Glutamatergic neuron (in vitro differentiated cells): ENCODE measurements around the gene DMXL1. TPM values are rescaled to one million over a fixed set of nuclear protein-coding genes. Genes with fewer than 3 reads are reported as not detected.

Experiments
- DNase-seq: peaks from one replicate; pipeline ENCODE4 v3.0.0; 2022
- H3K27ac Mint-ChIP-seq: one replicate; pipeline ENCODE4 v1.8.0; 2020; ENCODE audit warnings: mild to moderate bottlenecking, mixed read lengths, inconsistent platforms; ENCODE audit not compliant: unreplicated experiment
- H3K27me3 Mint-ChIP-seq: one replicate; pipeline ENCODE4 v1.8.0; 2020; ENCODE audit warnings: mild to moderate bottlenecking, moderate library complexity, mixed read lengths, inconsistent platforms; ENCODE audit not compliant: unreplicated experiment
- H3K36me3 Mint-ChIP-seq: one replicate; pipeline ENCODE4 v1.8.0; 2020; ENCODE audit warnings: mild to moderate bottlenecking, mixed read lengths, inconsistent platforms; ENCODE audit not compliant: unreplicated experiment
- H3K4me1 Mint-ChIP-seq: one replicate; pipeline ENCODE4 v1.8.0; 2020; ENCODE audit warnings: mild to moderate bottlenecking, low read depth, mixed read lengths, inconsistent platforms; ENCODE audit not compliant: unreplicated experiment
- H3K4me3 Mint-ChIP-seq: one replicate; pipeline ENCODE4 v1.8.0; 2020; ENCODE audit warnings: mild to moderate bottlenecking, mixed read lengths, inconsistent platforms; ENCODE audit not compliant: unreplicated experiment
- H3K9me3 Mint-ChIP-seq: one replicate; pipeline ENCODE4 v1.8.0; 2020; ENCODE audit warnings: mild to moderate bottlenecking, moderate library complexity, mixed read lengths, inconsistent platforms; ENCODE audit not compliant: unreplicated experiment
- total RNA-seq: library from RNA; stranded (reverse); fragmentation: NEBNext Ultra II Directional; extraction: Animal tissue kit (Norgen Biotek cat#: 25700); gene quantifications from one replicate; pipeline ENCODE4 v1.2.1, GENCODE V29; 2021; ENCODE audit not compliant: unreplicated experiment
- TF ChIP-seq, protein P1 (sequence below): fragments of 200-600 bp; sonication (generic); IDR thresholded peaks from one replicate; pipeline ENCODE4 v1.5.0; 2021; ENCODE audit not compliant: partially characterized antibody, unreplicated experiment

Gene DMXL1
- total RNA-seq, 1 donor from 2014 or later = 24.2 TPM

DNA sequence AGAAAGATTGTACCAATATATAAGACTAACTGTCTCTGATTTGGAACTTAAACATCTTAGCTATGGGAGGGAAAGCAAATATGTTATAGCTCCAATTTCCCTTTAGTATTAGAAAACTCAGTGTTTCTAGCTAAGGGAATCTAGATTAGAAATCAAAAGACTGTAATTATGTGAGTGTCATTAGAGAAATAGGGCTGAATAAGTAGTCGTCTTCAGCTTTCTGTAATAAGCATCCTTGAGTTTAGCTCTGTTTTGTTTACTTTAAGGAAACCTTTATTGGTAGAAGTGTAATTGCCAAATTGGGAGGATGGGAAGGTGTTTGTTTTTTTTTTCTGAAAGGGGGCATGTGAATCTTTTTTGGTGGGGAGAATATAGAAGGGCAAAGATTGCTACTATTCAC lies 5.2 kb downstream of the DMXL1 start:
- Mint-ChIP-seq H3K4me1 (peaks cover 8% of the 10 kb centered on the region), H3K27ac (no peak overlapping the region), H3K4me3 (no peak overlapping the region), H3K9me3 (no peaks in the 10 kb centered on the region), H3K27me3 (no peaks in the 10 kb centered on the region), H3K36me3 (no peaks in the 10 kb centered on the region)
- TF ChIP-seq, protein P1, sequence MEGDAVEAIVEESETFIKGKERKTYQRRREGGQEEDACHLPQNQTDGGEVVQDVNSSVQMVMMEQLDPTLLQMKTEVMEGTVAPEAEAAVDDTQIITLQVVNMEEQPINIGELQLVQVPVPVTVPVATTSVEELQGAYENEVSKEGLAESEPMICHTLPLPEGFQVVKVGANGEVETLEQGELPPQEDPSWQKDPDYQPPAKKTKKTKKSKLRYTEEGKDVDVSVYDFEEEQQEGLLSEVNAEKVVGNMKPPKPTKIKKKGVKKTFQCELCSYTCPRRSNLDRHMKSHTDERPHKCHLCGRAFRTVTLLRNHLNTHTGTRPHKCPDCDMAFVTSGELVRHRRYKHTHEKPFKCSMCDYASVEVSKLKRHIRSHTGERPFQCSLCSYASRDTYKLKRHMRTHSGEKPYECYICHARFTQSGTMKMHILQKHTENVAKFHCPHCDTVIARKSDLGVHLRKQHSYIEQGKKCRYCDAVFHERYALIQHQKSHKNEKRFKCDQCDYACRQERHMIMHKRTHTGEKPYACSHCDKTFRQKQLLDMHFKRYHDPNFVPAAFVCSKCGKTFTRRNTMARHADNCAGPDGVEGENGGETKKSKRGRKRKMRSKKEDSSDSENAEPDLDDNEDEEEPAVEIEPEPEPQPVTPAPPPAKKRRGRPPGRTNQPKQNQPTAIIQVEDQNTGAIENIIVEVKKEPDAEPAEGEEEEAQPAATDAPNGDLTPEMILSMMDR = no peak
- no peak for DNase-seq

GRCh38 chr5:119077444-119077843 lies 6.6 kb downstream of the DMXL1 start:
- no peaks in the 10 kb centered on the region for H3K9me3 Mint-ChIP-seq
- TF ChIP-seq, protein P1 = no peak
- no peaks in the 10 kb centered on the region for H3K27me3 Mint-ChIP-seq
- no peaks in the 10 kb centered on the region for H3K36me3 Mint-ChIP-seq
- no peak for DNase-seq
- no peak overlapping the region for H3K4me3 Mint-ChIP-seq
- H3K27ac Mint-ChIP-seq = no peak overlapping the region
- H3K4me1 Mint-ChIP-seq = peaks cover 5% of the 10 kb centered on the region

DNA sequence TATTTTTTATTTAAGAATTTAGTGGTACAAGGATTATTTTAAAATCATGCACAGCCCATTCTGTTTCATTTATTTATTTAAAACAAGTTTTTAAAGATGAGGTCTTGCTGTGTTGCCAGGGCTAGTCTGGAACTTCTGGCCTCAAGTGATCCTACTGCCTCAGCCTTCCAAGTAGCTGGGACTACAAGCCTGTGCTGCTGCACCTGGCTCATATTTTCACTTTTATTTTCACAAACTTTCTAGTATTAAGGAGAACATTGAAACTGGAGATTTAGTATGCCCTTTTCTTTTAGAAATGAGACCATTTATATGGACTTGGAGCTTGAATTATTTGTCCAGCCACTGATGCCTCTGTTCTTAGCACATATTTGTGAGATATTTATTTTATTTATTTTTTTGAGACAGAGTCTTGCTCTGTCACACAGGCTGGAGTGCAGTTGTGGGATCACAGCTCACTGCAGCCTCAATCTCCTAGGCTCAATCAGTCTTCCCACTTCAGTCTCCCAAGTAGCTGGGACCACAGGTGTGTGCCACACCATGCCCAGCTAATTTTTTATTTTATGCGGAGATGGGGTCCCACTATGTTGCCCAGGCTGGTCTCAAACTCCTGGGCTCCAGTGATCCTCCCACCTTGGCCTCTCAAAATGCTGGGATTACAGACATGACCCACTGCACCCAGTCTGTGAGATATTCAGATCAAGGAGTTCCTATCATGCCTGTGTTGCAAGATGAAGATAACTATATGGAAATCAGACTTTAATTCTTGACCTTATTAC lies 7.4 kb downstream of the DMXL1 start:
- DNase-seq = no peak
- Mint-ChIP-seq H3K9me3 (no peaks in the 10 kb centered on the region), H3K4me3 (no peak overlapping the region), H3K4me1 (peaks cover 5% of the 10 kb centered on the region), H3K27ac (no peak overlapping the region), H3K36me3 (no peaks in the 10 kb centered on the region), H3K27me3 (no peaks in the 10 kb centered on the region)
- TF ChIP-seq, protein P1 = no peak

DNA sequence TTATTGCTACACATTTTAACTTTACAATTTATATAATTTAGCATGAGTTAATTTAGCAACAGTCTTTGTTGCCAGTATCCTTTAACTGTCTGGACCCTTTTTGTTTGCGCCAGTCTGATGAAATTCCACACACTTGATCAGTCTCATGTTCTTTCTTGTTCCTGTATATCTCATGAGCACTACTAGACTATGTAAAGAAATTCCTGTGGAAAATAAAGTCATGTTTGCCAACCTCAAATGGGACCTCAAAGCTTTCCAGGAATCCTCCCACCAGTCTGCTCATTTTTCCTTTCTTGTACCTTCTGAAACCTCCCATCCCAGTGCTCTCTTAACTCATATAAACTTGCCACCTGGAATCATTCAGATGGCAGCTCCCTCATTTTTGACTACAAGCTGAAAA lies 8.0 kb downstream of the DMXL1 start:
- no peak overlapping the region for H3K4me3 Mint-ChIP-seq
- DNase-seq = no peak
- H3K4me1 Mint-ChIP-seq = peaks cover 5% of the 10 kb centered on the region
- H3K9me3 Mint-ChIP-seq = no peaks in the 10 kb centered on the region
- no peaks in the 10 kb centered on the region for H3K36me3 Mint-ChIP-seq
- H3K27ac Mint-ChIP-seq = no peak overlapping the region
- TF ChIP-seq, protein P1 = no peak
- no peaks in the 10 kb centered on the region for H3K27me3 Mint-ChIP-seq

DNA sequence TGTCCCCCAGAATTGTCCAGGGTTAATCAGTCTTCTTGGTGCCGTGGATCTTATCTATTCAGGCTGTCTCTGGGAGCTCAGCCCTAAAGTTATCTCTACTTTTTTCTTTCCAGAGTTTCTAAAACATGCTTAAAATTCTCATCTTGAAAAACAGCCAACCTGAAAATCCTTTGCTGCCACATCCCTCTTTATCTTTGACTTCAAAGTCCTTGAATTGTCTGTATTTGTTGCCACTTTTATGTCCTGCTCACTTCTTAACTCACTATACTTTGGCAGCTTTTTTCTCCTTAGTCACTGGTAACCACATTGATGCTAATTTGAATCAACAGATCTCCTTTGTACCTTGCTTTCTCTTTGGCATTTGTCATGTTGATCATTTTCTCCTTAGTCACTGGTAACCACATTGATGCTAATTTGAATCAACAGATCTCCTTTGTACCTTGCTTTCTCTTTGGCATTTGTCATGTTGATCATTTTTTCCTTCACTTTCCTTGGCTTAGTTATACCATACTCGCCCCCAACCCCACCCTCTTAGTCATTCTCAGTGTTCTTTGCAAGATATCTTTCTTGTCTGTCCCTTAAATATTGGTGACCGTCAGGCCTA lies 8.5 kb downstream of the DMXL1 start:
- Mint-ChIP-seq H3K4me3 (no peak overlapping the region), H3K36me3 (no peaks in the 10 kb centered on the region), H3K27ac (no peak overlapping the region), H3K9me3 (no peaks in the 10 kb centered on the region), H3K27me3 (no peaks in the 10 kb centered on the region), H3K4me1 (peaks cover 5% of the 10 kb centered on the region)
- TF ChIP-seq, protein P1 = no peak
- no peak for DNase-seq
